Hepatocyte (in vitro differentiated cells): ENCODE data around the gene KRT31. TPM values are rescaled to one million over a fixed set of nuclear protein-coding genes. Genes with fewer than 3 reads are reported as not detected.
"Not testable (repeated sequence)": the region's sequence is repeated elsewhere in the genome, so short reads cannot be mapped to it uniquely, and the experiment has no call there.

Source experiments
- DNase-seq: peaks from one replicate; pipeline ENCODE4 v3.0.0-alpha.2; 2016; ENCODE audit warnings: low spot score
- H2AFZ ChIP-seq: fragments of 200-600 bp; sonication (generic); 2 replicates; pipeline ENCODE4 v1.6.0; 2016; ENCODE audit warnings: antibody characterized with exemption, mild to moderate bottlenecking
- H3K27ac ChIP-seq: fragments of 200-600 bp; sonication (generic); 2 replicates; pipeline ENCODE4 v1.5.1; 2016; ENCODE audit warnings: mild to moderate bottlenecking
- H3K27me3 ChIP-seq: fragments of 200-600 bp; sonication (generic); 2 replicates; pipeline ENCODE4 v1.6.1; 2016
- H3K36me3 ChIP-seq: fragments of 200-600 bp; sonication (generic); replicated peaks from 2 replicates; pipeline ENCODE4 v1.5.1; 2016; ENCODE audit warnings: low read depth; ENCODE audit not compliant: insufficient read depth
- H3K4me1 ChIP-seq: fragments of 200-600 bp; sonication (generic); 2 replicates; pipeline ENCODE4 v1.5.1; 2016; ENCODE audit warnings: mild to moderate bottlenecking, moderate library complexity; ENCODE audit not compliant: insufficient read depth
- H3K4me2 ChIP-seq: fragments of 200-600 bp; sonication (generic); 2 replicates; pipeline ENCODE4 v1.6.0; 2016
- H3K4me3 ChIP-seq: fragments of 200-600 bp; sonication (generic); 2 replicates; pipeline ENCODE4 v1.5.1; 2016; ENCODE audit warnings: mild to moderate bottlenecking
- H3K79me2 ChIP-seq: fragments of 200-600 bp; sonication (generic); 2 replicates; pipeline ENCODE4 v1.6.0; 2017; ENCODE audit warnings: mild to moderate bottlenecking
- H3K9me2 ChIP-seq: fragments of 200-600 bp; sonication (generic); replicated peaks from 2 replicates; pipeline ENCODE4 v1.6.0; 2017; ENCODE audit warnings: mild to moderate bottlenecking; ENCODE audit not compliant: insufficient read depth
- H3K9me3 ChIP-seq: fragments of 200-600 bp; sonication (generic); 2 replicates; pipeline ENCODE4 v1.5.1; 2016; ENCODE audit warnings: low read depth, mild to moderate bottlenecking
- H4K20me1 ChIP-seq: fragments of 200-600 bp; sonication (generic); 2 replicates; pipeline ENCODE4 v1.6.0; 2016; ENCODE audit warnings: mild to moderate bottlenecking; ENCODE audit not compliant: insufficient read depth, poor library complexity, severe bottlenecking
- EZH2 ChIP-seq: fragments of 200-600 bp; sonication (generic); IDR thresholded peaks from 2 replicates; pipeline ENCODE4 v1.6.1; 2016; ENCODE audit warnings: antibody characterized with exemption, mild to moderate bottlenecking, borderline replicate concordance
- EZH2phosphoT487 ChIP-seq: fragments of 200-600 bp; sonication (generic); IDR thresholded peaks from one replicate; pipeline ENCODE4 v1.6.1; 2018; ENCODE audit warnings: antibody characterized with exemption, mild to moderate bottlenecking, low read depth, moderate library complexity; ENCODE audit not compliant: unreplicated experiment, severe bottlenecking
- WGBS: methylation state at CpG from one replicate; pipeline ENCODE4 v1.1.6; 2016; ENCODE audit warnings: low lambda C conversion rate; ENCODE audit errors: missing lambda C conversion rate; 5-methylcytosine and 5-hydroxymethylcytosine counted together
- polyA plus RNA-seq: library from polyadenylated mRNA; unstranded; fragments of >200 nt; fragmentation: Nextera tagmentation; extraction: Ambion mirVana; gene quantifications from 2 replicates; pipeline ENCODE4 v1.2.1, GENCODE V29; 2016
- total RNA-seq: library from RNA; depleted of rRNA; stranded (reverse); fragments of >200 nt; gene quantifications from 2 replicates; pipeline ENCODE4 v1.2.3, GENCODE V29; 2014
- TF ChIP-seq, protein P1 (sequence below): fragments of 200-600 bp; sonication (generic); IDR thresholded peaks from 2 replicates; pipeline ENCODE4 v1.5.1; 2016; ENCODE audit warnings: antibody characterized with exemption, mild to moderate bottlenecking; ENCODE audit not compliant: poor library complexity

KRT31 gene
- total and polyA plus RNA-seq, 2 experiments from 2014 or later, result not detected

DNA sequence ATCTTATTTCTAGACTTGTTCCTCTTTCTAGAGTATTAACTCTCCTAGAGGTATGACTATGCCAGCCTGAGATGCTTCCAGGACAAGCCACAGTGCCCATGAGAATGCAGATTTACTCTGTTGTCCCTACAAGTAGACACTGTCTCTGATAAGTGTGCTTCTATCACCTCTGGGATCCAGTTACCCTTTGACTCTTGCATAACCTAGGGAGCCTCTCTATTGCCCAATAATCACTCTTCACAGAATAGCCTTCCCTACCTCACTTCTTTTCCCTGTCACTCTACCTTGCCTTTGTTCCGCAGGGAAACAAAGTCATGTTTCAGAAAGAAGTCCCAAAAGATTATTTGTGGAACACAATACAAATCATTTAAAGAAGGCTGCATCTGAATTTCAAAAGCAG, 13.7 kb downstream of the KRT31 start:
- H3K27ac ChIP-seq, result no peak overlapping the region
- no peaks in the 10 kb centered on the region for H3K27me3 ChIP-seq
- no peaks in the 10 kb centered on the region for H3K9me3 ChIP-seq
- no peak overlapping the region for H3K4me2 ChIP-seq
- H3K36me3 ChIP-seq, result no peaks in the 10 kb centered on the region
- WGBS, result 90% methylated on average over 1 of the region's 1 CpG
- no peak for DNase-seq
- H4K20me1 ChIP-seq, result no peaks in the 10 kb centered on the region
- TF ChIP-seq EZH2, result no peak
- TF ChIP-seq, protein P1, sequence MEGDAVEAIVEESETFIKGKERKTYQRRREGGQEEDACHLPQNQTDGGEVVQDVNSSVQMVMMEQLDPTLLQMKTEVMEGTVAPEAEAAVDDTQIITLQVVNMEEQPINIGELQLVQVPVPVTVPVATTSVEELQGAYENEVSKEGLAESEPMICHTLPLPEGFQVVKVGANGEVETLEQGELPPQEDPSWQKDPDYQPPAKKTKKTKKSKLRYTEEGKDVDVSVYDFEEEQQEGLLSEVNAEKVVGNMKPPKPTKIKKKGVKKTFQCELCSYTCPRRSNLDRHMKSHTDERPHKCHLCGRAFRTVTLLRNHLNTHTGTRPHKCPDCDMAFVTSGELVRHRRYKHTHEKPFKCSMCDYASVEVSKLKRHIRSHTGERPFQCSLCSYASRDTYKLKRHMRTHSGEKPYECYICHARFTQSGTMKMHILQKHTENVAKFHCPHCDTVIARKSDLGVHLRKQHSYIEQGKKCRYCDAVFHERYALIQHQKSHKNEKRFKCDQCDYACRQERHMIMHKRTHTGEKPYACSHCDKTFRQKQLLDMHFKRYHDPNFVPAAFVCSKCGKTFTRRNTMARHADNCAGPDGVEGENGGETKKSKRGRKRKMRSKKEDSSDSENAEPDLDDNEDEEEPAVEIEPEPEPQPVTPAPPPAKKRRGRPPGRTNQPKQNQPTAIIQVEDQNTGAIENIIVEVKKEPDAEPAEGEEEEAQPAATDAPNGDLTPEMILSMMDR, result no peak
- TF ChIP-seq EZH2phosphoT487, result no peak
- H3K4me1 ChIP-seq, result no peaks in the 10 kb centered on the region
- no peaks in the 10 kb centered on the region for H3K9me2 ChIP-seq
- no peaks in the 10 kb centered on the region for H3K79me2 ChIP-seq
- no peak overlapping the region for H2AFZ ChIP-seq
- no peak overlapping the region for H3K4me3 ChIP-seq

DNA sequence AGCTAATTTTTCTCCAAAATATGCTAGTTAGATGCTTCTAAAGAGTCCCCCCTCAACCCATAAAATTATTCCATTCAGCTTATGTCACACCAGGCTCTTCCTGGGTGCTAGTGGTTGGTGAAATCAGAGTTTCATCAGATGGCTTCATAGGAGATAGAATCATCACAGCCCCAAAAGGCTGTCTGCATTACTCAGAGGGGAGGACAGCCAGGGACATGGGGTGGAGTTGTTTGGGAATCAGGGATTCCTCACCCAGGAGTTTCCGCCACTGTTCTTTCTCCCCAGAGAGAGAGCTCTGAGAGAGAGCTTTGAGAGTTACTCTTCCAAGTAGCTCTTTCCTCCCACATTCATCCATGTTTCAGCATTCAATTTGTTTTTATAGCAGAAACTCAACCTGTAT, 15.0 kb downstream of the KRT31 start:
- H3K4me1 ChIP-seq, result no peaks in the 10 kb centered on the region
- no peaks in the 10 kb centered on the region for H3K9me2 ChIP-seq
- H2AFZ ChIP-seq, result no peak overlapping the region
- DNase-seq, result no peak
- H3K4me2 ChIP-seq, result no peak overlapping the region
- H3K4me3 ChIP-seq, result no peak overlapping the region
- H3K27me3 ChIP-seq, result no peaks in the 10 kb centered on the region
- no peaks in the 10 kb centered on the region for H4K20me1 ChIP-seq
- H3K36me3 ChIP-seq, result no peaks in the 10 kb centered on the region
- TF ChIP-seq EZH2, result no peak
- TF ChIP-seq EZH2phosphoT487, result no peak
- H3K27ac ChIP-seq, result no peak overlapping the region
- WGBS, result 96% methylated on average over 1 of the region's 1 CpG
- no peaks in the 10 kb centered on the region for H3K9me3 ChIP-seq
- H3K79me2 ChIP-seq, result no peaks in the 10 kb centered on the region

DNA sequence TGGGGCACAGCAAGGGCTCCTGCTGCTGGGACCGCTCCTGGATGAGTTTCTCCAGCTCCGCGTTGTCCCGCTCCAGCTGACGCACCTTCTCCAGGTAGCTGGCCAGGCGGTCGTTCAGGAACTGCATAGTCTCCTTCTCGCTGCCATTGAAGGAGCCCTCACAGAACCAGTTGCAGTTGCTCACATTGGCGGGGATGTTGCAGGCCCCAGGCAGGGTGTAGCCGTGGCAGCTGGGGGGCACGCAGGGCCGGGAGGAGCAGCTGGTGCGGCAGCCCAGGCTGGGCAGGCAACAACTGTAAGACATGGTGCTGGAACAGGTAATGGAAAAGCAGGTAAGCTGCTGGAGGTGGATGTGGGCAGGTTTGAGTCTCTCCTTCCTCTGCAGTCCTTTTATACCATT, 15.5 kb downstream of the KRT31 start, which contains the start of gene KRT34:
Gene KRT34 (minus strand): TSS at position 364 of the 400 bp plus-strand sequence. CDS start 60 bp downstream, at position 304.
- H2AFZ ChIP-seq, H3K4me1 ChIP-seq, H3K79me2 ChIP-seq, H3K9me3 ChIP-seq, H3K9me2 ChIP-seq, H3K36me3 ChIP-seq, H4K20me1 ChIP-seq, DNase-seq, H3K4me2 ChIP-seq, H3K4me3 ChIP-seq, H3K27me3 ChIP-seq, H3K27ac ChIP-seq: not testable (repeated sequence)
- 96% methylated on average over 13 of the region's 13 CpGs for WGBS

DNA sequence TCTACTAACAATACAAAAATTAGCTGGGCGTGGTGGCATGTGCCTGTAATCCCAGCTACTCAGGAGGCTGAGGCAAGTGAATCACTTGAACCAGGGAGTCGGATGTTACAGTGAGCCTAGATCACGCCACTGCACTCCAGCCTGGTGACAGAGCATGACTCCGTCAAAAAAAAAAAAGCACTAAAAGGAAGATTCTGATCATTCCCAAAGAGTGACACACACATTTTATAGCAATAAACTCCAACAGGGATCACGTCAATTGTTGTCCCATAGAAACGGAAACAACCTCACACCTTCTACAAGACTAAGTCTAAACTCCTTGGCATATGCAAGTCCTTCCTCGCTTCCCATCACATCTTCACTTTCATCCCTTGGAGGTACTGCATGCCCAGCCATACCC, 17.3 kb downstream of the KRT31 start:
- H3K27me3 ChIP-seq, H2AFZ ChIP-seq, H3K4me3 ChIP-seq, H3K9me3 ChIP-seq, H3K9me2 ChIP-seq, DNase-seq, H3K4me2 ChIP-seq, H3K79me2 ChIP-seq, H4K20me1 ChIP-seq, H3K36me3 ChIP-seq, H3K4me1 ChIP-seq, H3K27ac ChIP-seq: not testable (repeated sequence)
- 84% methylated on average over 7 of the region's 7 CpGs for WGBS

DNA sequence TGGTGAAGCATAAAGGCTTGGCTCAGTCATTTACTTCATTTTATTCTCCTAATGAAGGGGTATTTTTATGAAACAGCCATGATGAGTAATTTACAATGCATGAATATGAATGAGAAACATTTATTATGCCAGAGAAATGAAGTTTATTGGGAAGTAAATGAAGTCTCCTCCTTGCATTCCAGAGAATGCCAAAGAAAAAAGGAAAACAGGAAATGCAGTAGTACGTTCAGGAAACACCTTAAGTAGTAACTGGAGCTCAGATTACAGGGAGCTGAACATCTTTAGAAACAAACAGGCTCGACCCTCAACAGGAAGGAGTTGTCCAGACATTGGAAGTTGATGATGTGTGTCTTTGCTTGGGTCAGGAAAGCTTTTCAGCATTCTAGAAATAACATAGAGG, 19.9 kb downstream of the KRT31 start:
- Histone ChIP-seq H3K79me2 (no peaks in the 10 kb centered on the region), H4K20me1 (no peaks in the 10 kb centered on the region), H3K9me2 (no peaks in the 10 kb centered on the region), H3K4me2 (no peak overlapping the region), H2AFZ (peak overlapping the region; percentile 4), H3K27me3 (no peaks in the 10 kb centered on the region), H3K4me3 (no peak overlapping the region), H3K36me3 (no peaks in the 10 kb centered on the region), H3K4me1 (no peaks in the 10 kb centered on the region), H3K27ac (no peak overlapping the region), H3K9me3 (no peaks in the 10 kb centered on the region)
- DNase-seq, result no peak
- TF ChIP-seq, protein P1, result no peak
- TF ChIP-seq EZH2 (no peak), EZH2phosphoT487 (no peak)
- WGBS, result 36% methylated on average over 2 of the region's 2 CpGs
